HepG2 (cell line): ENCODE data around the gene DEGS1. TPM values are rescaled to one million over a fixed set of nuclear protein-coding genes. Genes with fewer than 3 reads are reported as not detected.

Experiments used
- ARID2 ChIP-seq: sonication (generic); formaldehyde crosslinking; IDR thresholded peaks from 2 replicates; pipeline ENCODE4 v1.8.1; 2022; ENCODE audit warnings: mild to moderate bottlenecking, missing genetic modification reagents, borderline replicate concordance
- DNMT3B ChIP-seq: conservative IDR thresholded peaks from 2 replicates; pipeline ENCODE4 v1.6.1; 2016; ENCODE audit warnings: missing biosample characterization, control low read depth
- EHMT2 ChIP-seq: fragments of 200-600 bp; sonication (generic); IDR thresholded peaks from 2 replicates; pipeline ENCODE4 v1.7.0; 2017; ENCODE audit warnings: antibody characterized with exemption, low read depth, low read length, borderline replicate concordance
- GLI4 ChIP-seq: sonication (generic); formaldehyde crosslinking; IDR thresholded peaks from 2 replicates; pipeline ENCODE4 v1.5.1; 2020; ENCODE audit warnings: missing genetic modification reagents, mild to moderate bottlenecking, moderate library complexity, borderline replicate concordance
- KLF12 ChIP-seq: sonication (generic); formaldehyde crosslinking; IDR thresholded peaks from 2 replicates; pipeline ENCODE4 v1.4.0; 2020; ENCODE audit warnings: missing genetic modification reagents, borderline replicate concordance
- NFE2 ChIP-seq: sonication (generic); formaldehyde crosslinking; IDR thresholded peaks from 2 replicates; pipeline ENCODE4 v1.4.0; 2020; ENCODE audit warnings: missing genetic modification reagents
- RARG ChIP-seq: sonication (generic); formaldehyde crosslinking; IDR thresholded peaks from 2 replicates; pipeline ENCODE4 v1.4.0; 2020; ENCODE audit warnings: low read depth, mild to moderate bottlenecking, missing genetic modification reagents
- RNF2 ChIP-seq: fragments of 450-650 bp; conservative IDR thresholded peaks from 2 replicates; pipeline ENCODE4 v1.6.1; 2016; ENCODE audit warnings: low read depth
- SALL2 ChIP-seq: sonication (generic); formaldehyde crosslinking; IDR thresholded peaks from 2 replicates; pipeline ENCODE4 v1.8.1; 2023; ENCODE audit warnings: mild to moderate bottlenecking, missing genetic modification reagents, inconsistent platforms
- ZNF160 ChIP-seq: sonication (generic); formaldehyde crosslinking; IDR thresholded peaks from 2 replicates; pipeline ENCODE4 v1.8.0; 2022; ENCODE audit warnings: mild to moderate bottlenecking, inconsistent platforms, missing genetic modification reagents
- ZNF558 ChIP-seq: sonication (generic); formaldehyde crosslinking; IDR thresholded peaks from 2 replicates; pipeline ENCODE4 v1.9.0; 2022; ENCODE audit warnings: mild to moderate bottlenecking, missing genetic modification reagents, borderline replicate concordance
- ZNF619 ChIP-seq: sonication (generic); formaldehyde crosslinking; IDR thresholded peaks from 2 replicates; pipeline ENCODE4 v1.4.0; 2020; ENCODE audit warnings: mild to moderate bottlenecking, missing genetic modification reagents
- ZNF878 ChIP-seq: sonication (generic); formaldehyde crosslinking; IDR thresholded peaks from 2 replicates; pipeline ENCODE4 v1.8.1; 2023; ENCODE audit warnings: mild to moderate bottlenecking, missing genetic modification reagents, moderate library complexity
- polyA plus RNA-seq, 8 experiments: library from polyadenylated mRNA; depleted of rRNA in 3 of 8; stranded (reverse) in 7 of 8; unstranded in 1 of 8; fragments of >200 nt; fragmentation: Illumina TruSeq in 4 of 8; extraction: Trizol in 4 of 8; gene quantifications; 2 replicates each; pipeline versions ENCODE4 v1.2.1 to v1.2.3, GENCODE V29; 2011 to 2016; ENCODE audit warnings: low read depth in 4 of 8, missing spikeins in 1 of 8, mixed read lengths in 1 of 8; ENCODE audit not compliant: insufficient read depth in 1 of 8
- total RNA-seq, 5 experiments: library from RNA; depleted of rRNA; stranded (reverse); fragments of >200 nt; fragmentation: Illumina TruSeq; extraction: Trizol; gene quantifications; 2 replicates each; pipeline ENCODE4 v1.2.3, GENCODE V29; 2016; ENCODE audit warnings: low read depth in 1 of 5
- TF ChIP-seq, protein P1 (sequence below): sonication (generic); formaldehyde crosslinking; IDR thresholded peaks from 2 replicates; pipeline ENCODE4 v1.4.0; 2020; ENCODE audit warnings: mild to moderate bottlenecking, missing genetic modification reagents
- TF ChIP-seq, protein P2 (sequence below): IDR thresholded peaks from 2 replicates; pipeline ENCODE4 v1.6.1; 2012; ENCODE audit warnings: inconsistent platforms
- TF ChIP-seq, protein P3 (sequence below): sonication (generic); formaldehyde crosslinking; IDR thresholded peaks from 2 replicates; pipeline ENCODE4 v1.5.1; 2020; ENCODE audit warnings: mild to moderate bottlenecking, missing genetic modification reagents, borderline replicate concordance
- TF ChIP-seq, protein P4 (sequence below): sonication (generic); formaldehyde crosslinking; IDR thresholded peaks from 2 replicates; pipeline ENCODE4 v1.9.0; 2021; ENCODE audit warnings: missing genetic modification reagents, borderline replicate concordance

The DEGS1 gene
- total and polyA plus RNA-seq, 2 of the 13 experiments (the other 11 are each of a cell fraction or from before 2014, with no cell fraction given) = 18.1 to 35.9 TPM

DNA sequence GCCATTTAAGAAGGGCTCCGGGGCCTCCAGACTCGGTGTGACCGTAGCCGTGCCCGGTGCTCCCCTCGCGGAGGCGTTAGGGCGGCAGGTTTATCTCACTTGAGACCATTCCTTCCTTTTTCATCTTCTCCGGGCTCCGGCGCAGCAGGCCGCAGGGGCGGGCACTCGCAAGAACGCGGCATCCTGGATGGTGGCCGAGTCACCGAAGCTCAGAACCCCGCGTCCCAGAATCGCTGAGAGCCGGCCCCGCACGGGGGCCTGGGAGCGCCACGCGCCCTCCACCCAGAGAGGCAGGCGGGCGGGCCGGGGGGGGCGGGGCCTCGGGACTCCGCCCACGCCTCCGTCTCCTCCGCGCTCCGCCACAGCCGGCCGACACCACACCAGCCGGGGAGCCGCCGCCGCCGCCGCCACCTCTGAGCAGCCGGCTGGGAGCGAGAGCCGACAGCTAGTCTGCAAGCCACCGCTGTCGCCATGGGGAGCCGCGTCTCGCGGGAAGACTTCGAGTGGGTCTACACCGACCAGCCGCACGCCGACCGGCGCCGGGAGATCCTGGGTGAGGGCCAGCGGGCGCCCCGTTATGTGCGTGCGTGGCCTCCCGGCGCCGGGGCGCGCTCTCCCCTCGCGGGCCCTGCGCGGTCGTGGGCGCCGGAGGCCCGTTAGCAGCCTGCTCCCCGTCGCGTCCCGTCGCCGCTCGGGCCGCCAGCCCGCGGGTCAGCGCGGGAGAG, at the start of gene DEGS1 (continued):
- TF ChIP-seq, protein P1, sequence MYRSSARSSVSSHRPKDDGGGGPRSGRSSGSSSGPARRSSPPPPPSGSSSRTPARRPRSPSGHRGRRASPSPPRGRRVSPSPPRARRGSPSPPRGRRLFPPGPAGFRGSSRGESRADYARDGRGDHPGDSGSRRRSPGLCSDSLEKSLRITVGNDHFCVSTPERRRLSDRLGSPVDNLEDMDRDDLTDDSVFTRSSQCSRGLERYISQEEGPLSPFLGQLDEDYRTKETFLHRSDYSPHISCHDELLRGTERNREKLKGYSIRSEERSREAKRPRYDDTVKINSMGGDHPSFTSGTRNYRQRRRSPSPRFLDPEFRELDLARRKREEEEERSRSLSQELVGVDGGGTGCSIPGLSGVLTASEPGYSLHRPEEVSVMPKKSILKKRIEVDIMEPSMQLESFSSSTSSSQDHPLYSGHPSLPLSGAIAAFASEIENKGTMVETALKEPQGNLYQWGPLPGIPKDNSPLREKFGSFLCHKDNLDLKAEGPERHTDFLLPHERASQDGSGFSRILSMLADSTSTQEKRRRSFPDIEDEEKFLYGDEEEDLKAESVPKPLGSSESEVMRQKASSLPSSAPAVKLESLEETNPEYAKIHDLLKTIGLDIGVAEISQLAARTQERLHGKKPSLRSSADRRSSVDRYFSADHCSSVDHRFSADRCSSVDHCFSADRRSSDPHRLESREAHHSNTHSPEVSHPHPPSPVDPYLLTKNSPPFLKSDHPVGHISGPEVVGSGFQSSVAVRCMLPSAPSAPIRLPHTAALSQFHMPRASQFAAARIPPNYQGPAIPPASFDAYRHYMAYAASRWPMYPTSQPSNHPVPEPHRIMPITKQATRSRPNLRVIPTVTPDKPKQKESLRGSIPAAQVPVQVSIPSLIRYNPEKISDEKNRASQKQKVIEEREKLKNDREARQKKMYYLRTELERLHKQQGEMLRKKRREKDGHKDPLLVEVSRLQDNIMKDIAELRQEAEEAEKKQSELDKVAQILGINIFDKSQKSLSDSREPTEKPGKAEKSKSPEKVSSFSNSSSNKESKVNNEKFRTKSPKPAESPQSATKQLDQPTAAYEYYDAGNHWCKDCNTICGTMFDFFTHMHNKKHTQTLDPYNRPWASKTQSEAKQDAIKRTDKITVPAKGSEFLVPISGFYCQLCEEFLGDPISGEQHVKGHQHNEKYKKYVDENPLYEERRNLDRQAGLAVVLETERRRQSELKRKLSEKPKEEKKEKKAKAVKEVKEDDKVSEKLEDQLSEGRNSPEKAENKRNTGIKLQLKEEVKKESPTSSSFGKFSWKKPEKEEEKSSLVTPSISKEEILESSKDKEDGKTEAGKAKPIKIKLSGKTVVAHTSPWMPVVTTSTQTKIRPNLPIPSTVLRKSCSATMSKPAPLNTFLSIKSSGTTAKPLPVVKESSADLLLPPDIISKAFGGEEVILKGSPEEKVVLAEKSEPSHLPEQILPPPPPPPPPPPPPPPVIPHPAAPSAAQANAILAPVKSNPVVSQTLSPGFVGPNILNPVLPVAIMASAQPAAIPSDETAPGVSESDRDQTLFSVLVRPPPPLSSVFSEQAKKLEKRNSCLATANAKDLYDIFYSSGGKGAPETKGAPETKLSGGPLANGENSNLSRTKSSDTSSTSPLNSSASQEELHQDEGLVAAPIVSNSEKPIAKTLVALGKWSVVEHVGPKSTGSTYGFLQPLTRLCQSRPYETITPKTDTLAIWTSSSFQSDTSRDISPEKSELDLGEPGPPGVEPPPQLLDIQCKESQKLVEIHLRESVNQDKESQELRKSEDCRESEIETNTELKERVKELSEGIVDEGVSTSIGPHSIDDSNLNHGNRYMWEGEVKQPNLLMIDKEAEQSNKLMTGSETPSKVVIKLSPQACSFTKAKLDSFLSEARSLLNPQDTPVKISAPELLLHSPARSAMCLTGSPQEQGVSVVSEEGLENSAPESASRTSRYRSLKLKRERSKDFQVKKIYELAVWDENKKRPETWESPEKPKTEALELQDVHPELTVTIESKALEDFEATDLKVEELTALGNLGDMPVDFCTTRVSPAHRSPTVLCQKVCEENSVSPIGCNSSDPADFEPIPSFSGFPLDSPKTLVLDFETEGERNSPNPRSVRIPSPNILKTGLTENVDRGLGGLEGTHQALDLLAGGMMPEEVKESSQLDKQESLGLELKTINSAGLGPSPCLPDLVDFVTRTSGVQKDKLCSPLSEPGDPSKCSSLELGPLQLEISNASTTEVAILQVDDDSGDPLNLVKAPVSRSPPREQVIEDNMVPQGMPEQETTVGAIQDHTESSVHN (CRISPR knock-in tag) = no peak; the same call in 1 of the 2 replicates
- peak; percentile 41; the same call in 1 of the 2 replicates for TF ChIP-seq ARID2 (CRISPR knock-in tag)
- TF ChIP-seq SALL2 (CRISPR knock-in tag) = peak; percentile 90
- TF ChIP-seq, protein P2, sequence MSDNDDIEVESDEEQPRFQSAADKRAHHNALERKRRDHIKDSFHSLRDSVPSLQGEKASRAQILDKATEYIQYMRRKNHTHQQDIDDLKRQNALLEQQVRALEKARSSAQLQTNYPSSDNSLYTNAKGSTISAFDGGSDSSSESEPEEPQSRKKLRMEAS = peak; percentile 57
- TF ChIP-seq, protein P3, sequence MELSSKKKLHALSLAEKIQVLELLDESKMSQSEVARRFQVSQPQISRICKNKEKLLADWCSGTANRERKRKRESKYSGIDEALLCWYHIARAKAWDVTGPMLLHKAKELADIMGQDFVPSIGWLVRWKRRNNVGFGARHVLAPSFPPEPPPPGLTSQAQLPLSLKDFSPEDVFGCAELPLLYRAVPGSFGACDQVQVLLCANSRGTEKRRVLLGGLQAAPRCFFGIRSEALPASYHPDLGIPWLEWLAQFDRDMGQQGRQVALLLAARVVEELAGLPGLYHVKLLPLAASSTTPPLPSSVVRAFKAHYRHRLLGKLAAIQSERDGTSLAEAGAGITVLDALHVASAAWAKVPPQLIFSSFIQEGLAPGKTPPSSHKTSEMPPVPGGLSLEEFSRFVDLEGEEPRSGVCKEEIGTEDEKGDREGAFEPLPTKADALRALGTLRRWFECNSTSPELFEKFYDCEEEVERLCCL (CRISPR knock-in tag) = no peak
- no peak; the same call in 1 of the 2 replicates for TF ChIP-seq KLF12 (CRISPR knock-in tag)
- no peak for TF ChIP-seq ZNF878 (CRISPR knock-in tag)
- no peak for TF ChIP-seq NFE2 (CRISPR knock-in tag)
- TF ChIP-seq, protein P4, sequence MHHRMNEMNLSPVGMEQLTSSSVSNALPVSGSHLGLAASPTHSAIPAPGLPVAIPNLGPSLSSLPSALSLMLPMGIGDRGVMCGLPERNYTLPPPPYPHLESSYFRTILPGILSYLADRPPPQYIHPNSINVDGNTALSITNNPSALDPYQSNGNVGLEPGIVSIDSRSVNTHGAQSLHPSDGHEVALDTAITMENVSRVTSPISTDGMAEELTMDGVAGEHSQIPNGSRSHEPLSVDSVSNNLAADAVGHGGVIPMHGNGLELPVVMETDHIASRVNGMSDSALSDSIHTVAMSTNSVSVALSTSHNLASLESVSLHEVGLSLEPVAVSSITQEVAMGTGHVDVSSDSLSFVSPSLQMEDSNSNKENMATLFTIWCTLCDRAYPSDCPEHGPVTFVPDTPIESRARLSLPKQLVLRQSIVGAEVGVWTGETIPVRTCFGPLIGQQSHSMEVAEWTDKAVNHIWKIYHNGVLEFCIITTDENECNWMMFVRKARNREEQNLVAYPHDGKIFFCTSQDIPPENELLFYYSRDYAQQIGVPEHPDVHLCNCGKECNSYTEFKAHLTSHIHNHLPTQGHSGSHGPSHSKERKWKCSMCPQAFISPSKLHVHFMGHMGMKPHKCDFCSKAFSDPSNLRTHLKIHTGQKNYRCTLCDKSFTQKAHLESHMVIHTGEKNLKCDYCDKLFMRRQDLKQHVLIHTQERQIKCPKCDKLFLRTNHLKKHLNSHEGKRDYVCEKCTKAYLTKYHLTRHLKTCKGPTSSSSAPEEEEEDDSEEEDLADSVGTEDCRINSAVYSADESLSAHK (CRISPR knock-in tag) = no peak
- TF ChIP-seq GLI4 (CRISPR knock-in tag) = no peak
- TF ChIP-seq ZNF160 = no peak
- peak; percentile 56; the same call in 1 of the 2 replicates for TF ChIP-seq RNF2
- TF ChIP-seq DNMT3B = no peak
- peak; percentile 70; the same call in 1 of the 2 replicates for TF ChIP-seq ZNF558
- no peak for TF ChIP-seq RARG (CRISPR knock-in tag)
- no peak for TF ChIP-seq EHMT2
- no peak for TF ChIP-seq ZNF619
